Progenitor cell of endocrine pancreas (in vitro differentiated cells): ENCODE measurements around the gene SDK2. TPM values are rescaled to one million over a fixed set of nuclear protein-coding genes. Genes with fewer than 3 reads are reported as not detected.

Source experiments
- DNase-seq: peaks from one replicate; pipeline ENCODE4 v3.0.0; 2021; ENCODE audit warnings: low spot score; ENCODE audit not compliant: unreplicated experiment
- H3K27ac Mint-ChIP-seq: 2 replicates; pipeline ENCODE4 v1.8.0; 2021; ENCODE audit warnings: mild to moderate bottlenecking, moderate library complexity, mixed read lengths
- H3K27me3 Mint-ChIP-seq: 2 replicates; pipeline ENCODE4 v1.8.0; 2021; ENCODE audit warnings: mixed read lengths
- H3K36me3 Mint-ChIP-seq: 2 replicates; pipeline ENCODE4 v1.8.0; 2022; ENCODE audit warnings: mixed read lengths; ENCODE audit not compliant: insufficient read depth
- H3K4me1 Mint-ChIP-seq: 2 replicates; pipeline ENCODE4 v1.8.0; 2021; ENCODE audit warnings: low read depth, mixed read lengths
- H3K4me3 Mint-ChIP-seq: 2 replicates; pipeline ENCODE4 v1.8.0; 2021; ENCODE audit warnings: low read depth, mild to moderate bottlenecking, moderate library complexity, mixed read lengths
- H3K9me3 Mint-ChIP-seq: 2 replicates; pipeline ENCODE4 v1.8.0; 2021; ENCODE audit warnings: low read depth, mixed read lengths
- total RNA-seq: library from RNA; stranded (reverse); gene quantifications from 2 replicates; pipeline ENCODE4 v1.2.1, GENCODE V29; 2021
- TF ChIP-seq, protein P1 (sequence below): fragments of 200-600 bp; sonication (generic); IDR thresholded peaks from one replicate; pipeline ENCODE4 v1.5.0; 2021; ENCODE audit warnings: antibody characterized with exemption, mild to moderate bottlenecking; ENCODE audit not compliant: unreplicated experiment

Gene SDK2
- total RNA-seq, 1 donor from 2014 or later = 6.7 TPM

DNA sequence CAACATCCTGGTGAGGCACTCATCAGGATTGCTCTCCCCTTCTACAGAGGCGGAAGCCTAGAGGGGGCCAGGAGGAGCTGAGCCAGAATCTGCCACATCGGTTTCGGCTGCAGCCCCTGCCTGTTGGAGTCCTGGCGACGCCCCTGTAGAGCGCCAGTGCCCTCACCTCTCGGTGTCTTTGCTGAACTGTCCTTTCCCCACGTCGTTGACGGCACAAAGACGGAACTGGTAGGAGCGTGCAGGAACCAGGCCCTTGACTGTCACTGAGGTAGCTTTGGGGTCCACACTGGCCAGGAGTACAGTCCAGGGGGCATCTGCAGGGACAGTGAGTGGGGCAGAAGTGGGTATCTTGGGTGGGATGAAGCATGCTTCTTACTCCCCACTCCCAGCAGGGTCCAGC is 222.1 kb downstream of the SDK2 start:
- Mint-ChIP-seq H3K4me3 (no peak overlapping the region), H3K36me3 (no peaks in the 10 kb centered on the region), H3K27ac (no peak overlapping the region), H3K27me3 (no peaks in the 10 kb centered on the region), H3K4me1 (no peaks in the 10 kb centered on the region), H3K9me3 (no peaks in the 10 kb centered on the region)
- no peak for DNase-seq
- TF ChIP-seq, protein P1, sequence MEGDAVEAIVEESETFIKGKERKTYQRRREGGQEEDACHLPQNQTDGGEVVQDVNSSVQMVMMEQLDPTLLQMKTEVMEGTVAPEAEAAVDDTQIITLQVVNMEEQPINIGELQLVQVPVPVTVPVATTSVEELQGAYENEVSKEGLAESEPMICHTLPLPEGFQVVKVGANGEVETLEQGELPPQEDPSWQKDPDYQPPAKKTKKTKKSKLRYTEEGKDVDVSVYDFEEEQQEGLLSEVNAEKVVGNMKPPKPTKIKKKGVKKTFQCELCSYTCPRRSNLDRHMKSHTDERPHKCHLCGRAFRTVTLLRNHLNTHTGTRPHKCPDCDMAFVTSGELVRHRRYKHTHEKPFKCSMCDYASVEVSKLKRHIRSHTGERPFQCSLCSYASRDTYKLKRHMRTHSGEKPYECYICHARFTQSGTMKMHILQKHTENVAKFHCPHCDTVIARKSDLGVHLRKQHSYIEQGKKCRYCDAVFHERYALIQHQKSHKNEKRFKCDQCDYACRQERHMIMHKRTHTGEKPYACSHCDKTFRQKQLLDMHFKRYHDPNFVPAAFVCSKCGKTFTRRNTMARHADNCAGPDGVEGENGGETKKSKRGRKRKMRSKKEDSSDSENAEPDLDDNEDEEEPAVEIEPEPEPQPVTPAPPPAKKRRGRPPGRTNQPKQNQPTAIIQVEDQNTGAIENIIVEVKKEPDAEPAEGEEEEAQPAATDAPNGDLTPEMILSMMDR = no peak

DNA sequence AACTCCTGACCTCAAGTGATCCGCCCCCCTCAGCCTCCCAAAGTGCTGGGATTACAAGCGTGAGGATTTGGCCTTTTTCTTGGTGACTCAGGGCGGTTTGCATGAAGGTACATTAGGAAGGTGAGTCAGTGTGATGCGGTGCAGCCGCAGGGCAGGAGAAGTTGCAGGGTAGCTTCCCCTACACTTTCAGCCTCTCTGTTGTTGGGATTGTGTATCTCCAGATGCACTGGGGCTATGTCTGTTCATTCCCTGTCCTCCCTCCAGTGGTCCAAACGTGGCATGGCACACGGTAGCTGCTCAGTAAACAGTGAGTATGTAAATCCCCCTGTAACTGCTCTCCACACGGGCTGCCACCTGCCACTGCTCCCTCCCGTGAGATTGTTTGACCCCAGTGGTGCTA is 223.3 kb downstream of the SDK2 start:
- Mint-ChIP-seq H3K27ac (no peak overlapping the region), H3K27me3 (no peaks in the 10 kb centered on the region), H3K4me3 (no peak overlapping the region), H3K36me3 (no peaks in the 10 kb centered on the region), H3K4me1 (no peaks in the 10 kb centered on the region), H3K9me3 (no peaks in the 10 kb centered on the region)
- TF ChIP-seq, protein P1 = peak; percentile 19
- no peak for DNase-seq

DNA sequence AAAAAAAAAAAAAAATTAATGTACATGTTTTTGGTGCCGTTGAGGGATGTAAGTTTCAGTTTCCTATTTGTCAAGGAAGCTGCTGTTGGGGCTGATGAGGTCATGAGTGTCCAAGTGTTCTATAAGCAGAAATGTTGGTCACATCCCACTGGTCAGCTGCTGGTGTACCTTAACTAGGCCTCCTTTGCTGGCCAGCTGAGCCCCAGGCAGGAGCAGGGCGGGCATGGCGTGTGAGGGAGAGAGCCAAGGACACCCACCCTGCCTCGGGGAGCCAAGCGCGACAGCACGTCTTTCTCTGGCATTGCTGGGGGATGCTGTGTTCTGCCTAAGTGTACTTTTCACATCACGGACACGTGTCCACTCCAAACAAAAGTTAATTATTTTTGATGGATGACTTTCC is 224.4 kb downstream of the SDK2 start:
- DNase-seq = no peak
- Mint-ChIP-seq H3K27me3 (no peaks in the 10 kb centered on the region), H3K4me1 (no peaks in the 10 kb centered on the region), H3K36me3 (no peaks in the 10 kb centered on the region), H3K9me3 (no peaks in the 10 kb centered on the region), H3K4me3 (no peak overlapping the region), H3K27ac (no peak overlapping the region)
- TF ChIP-seq, protein P1 = no peak

DNA sequence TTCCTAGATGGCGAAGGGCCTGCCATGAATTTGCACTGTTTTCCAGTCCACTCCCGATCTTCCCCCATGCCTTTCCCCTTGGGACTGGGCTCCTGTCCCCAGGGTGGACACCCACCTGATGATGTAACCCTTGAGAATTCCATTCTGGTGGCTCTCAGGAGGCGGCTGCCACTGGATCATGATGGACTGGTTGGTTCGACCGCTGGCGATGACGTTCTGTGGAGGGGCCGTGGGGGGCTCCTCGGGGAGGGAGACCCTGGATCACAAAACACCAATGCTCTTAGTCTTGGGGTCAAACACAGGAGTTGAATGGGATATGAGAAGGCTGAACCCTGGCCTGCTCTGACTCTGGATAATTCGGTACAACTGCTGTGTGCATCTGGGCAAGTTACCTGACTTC is 225.2 kb downstream of the SDK2 start:
- DNase-seq = no peak
- TF ChIP-seq, protein P1 = no peak
- Mint-ChIP-seq H3K4me3 (no peak overlapping the region), H3K4me1 (no peaks in the 10 kb centered on the region), H3K9me3 (no peaks in the 10 kb centered on the region), H3K27me3 (no peaks in the 10 kb centered on the region), H3K36me3 (no peaks in the 10 kb centered on the region), H3K27ac (no peak overlapping the region)

DNA sequence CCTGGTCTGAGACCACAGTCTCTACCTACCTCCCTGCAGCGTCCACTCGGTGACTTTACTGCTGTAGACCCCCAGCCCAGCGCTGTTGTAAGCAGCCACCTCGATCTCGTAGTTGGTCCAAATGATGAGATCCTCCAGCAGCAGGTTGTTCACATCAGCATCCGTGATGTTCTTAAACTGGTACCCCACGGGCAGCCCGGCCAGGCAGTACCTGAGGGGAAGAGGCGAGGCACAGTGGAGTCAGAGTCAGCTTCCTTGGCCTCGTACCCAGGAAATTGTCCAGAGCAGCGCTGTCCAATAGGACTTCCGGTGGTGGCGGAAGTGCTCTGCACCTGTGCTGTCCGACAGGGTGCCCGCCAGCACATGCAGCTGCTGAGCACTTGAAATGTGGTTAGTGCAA is 228.5 kb downstream of the SDK2 start:
- H3K9me3 Mint-ChIP-seq = no peaks in the 10 kb centered on the region
- no peak overlapping the region for H3K27ac Mint-ChIP-seq
- TF ChIP-seq, protein P1 = no peak
- no peak for DNase-seq
- peaks cover 1% of the 10 kb centered on the region for H3K36me3 Mint-ChIP-seq
- H3K4me1 Mint-ChIP-seq = no peaks in the 10 kb centered on the region
- H3K27me3 Mint-ChIP-seq = no peaks in the 10 kb centered on the region
- no peak overlapping the region for H3K4me3 Mint-ChIP-seq
